ENCODE results near the gene ZDHHC22. TPM values are rescaled to one million over a fixed set of nuclear protein-coding genes. Genes with fewer than 3 reads are reported as not detected.

The ZDHHC22 gene
- total RNA-seq, 1 experiment from 2014 or later: 0.46 TPM

- CTCF ChIA-PET: interaction anchor here (0.5 to 0.7 kb wide), 3 partner anchors 58 to 282 kb away, joined by 3 read pairs; no protein-coding TSS in a partner anchor
- Histone ChIP-seq H3K4me3 (ENCODE audit: low read depth in 2 of 2, low read length in 2 of 2) (no peak overlapping the region), H3K4me1 (ENCODE audit: control insufficient read depth, insufficient read depth, low read length) (no peaks in the 10 kb centered on the region; the same call in 1 of the 2 replicates), H3K27ac (ENCODE audit: low read length) (no peak overlapping the region), H3K36me3 (ENCODE audit: control insufficient read depth, insufficient read depth, low read length) (no peaks in the 10 kb centered on the region), H3K9me3 (ENCODE audit: control insufficient read depth, insufficient read depth, low read depth, low read length) (no peaks in the 10 kb centered on the region), H3K27me3 (ENCODE audit: control insufficient read depth, insufficient read depth, low read length) (peaks cover 8% of the 10 kb centered on the region)
- POLR2A ChIA-PET: no interaction called here
- BruUV-seq (replicated peaks): no TSS peak
- DNase-seq (ENCODE audit: low read depth, low spot score) (no peak), ATAC-seq (no peak)
- intact Hi-C loops (cut with micrococcal nuclease; ENCODE audit: unreplicated experiment): no loop called here
- in situ Hi-C loops (cut with HindIII; ENCODE audit: low pct_unique_long_range_greater_than_20kb, low sequenced_read_pairs): no loop called here
- TF ChIP-seq CTCF (IDR thresholded peaks at IDR 0.05) (no peak), SIN3A (IDR thresholded peaks at IDR 0.05; ENCODE audit: borderline replicate concordance, insufficient read depth, low read depth, low read length) (no peak), POLR2AphosphoS5 (IDR thresholded peaks at IDR 0.05; ENCODE audit: low read depth, low read length) (no peak), REST (IDR thresholded peaks at IDR 0.05; ENCODE audit: insufficient read depth in 1 of 2, low read depth in 2 of 2, low read length in 1 of 2) (no peak)
These were observed 7.1 kb upstream of the ZDHHC22 start for GRCh38 chr14:77148510-77149231.

GRCh38 chr14:77145975-77146740 lies 4.6 kb upstream of the ZDHHC22 start:
- Histone ChIP-seq H3K27ac (ENCODE audit: low read length) (no peak overlapping the region), H3K4me1 (ENCODE audit: control insufficient read depth, insufficient read depth, low read length) (no peaks in the 10 kb centered on the region; the same call in 1 of the 2 replicates), H3K36me3 (ENCODE audit: control insufficient read depth, insufficient read depth, low read length) (no peaks in the 10 kb centered on the region), H3K27me3 (ENCODE audit: control insufficient read depth, insufficient read depth, low read length) (peaks cover 17% of the 10 kb centered on the region), H3K9me3 (ENCODE audit: control insufficient read depth, insufficient read depth, low read depth, low read length) (no peaks in the 10 kb centered on the region), H3K4me3 (ENCODE audit: low read depth in 2 of 2, low read length in 2 of 2) (no peak overlapping the region)
- POLR2A ChIA-PET: no interaction called here
- DNase-seq (ENCODE audit: low read depth, low spot score): no peak
- in situ Hi-C loops (cut with HindIII; ENCODE audit: low pct_unique_long_range_greater_than_20kb, low sequenced_read_pairs): no loop called here
- intact Hi-C loops (cut with micrococcal nuclease; ENCODE audit: unreplicated experiment): no loop called here
- CTCF ChIA-PET: no interaction called here
- no TSS peak for BruUV-seq (replicated peaks)
- no peak for ATAC-seq
- no peak for TF ChIP-seq REST (IDR thresholded peaks at IDR 0.05; ENCODE audit: insufficient read depth in 1 of 2, low read depth in 2 of 2, low read length in 1 of 2)
- no peak for TF ChIP-seq TCF7L2 (IDR thresholded peaks at IDR 0.05; ENCODE audit: low read depth, low read length)
- no peak for TF ChIP-seq CTCF (IDR thresholded peaks at IDR 0.05)
- no peak for TF ChIP-seq SIN3A (IDR thresholded peaks at IDR 0.05; ENCODE audit: borderline replicate concordance, insufficient read depth, low read depth, low read length)
- no peak for TF ChIP-seq POLR2AphosphoS5 (IDR thresholded peaks at IDR 0.05; ENCODE audit: low read depth, low read length)
